ENCODE results near the gene FRMD5. TPM values are rescaled to one million over a fixed set of nuclear protein-coding genes. Genes with fewer than 3 reads are reported as not detected.

The FRMD5 gene
- total and polyA plus RNA-seq, 2 donors (not counting 1 experiment from before 2014, with no cell fraction given), result not detected

GRCh38 chr15:43898891-43899290 lies 296.2 kb downstream of the FRMD5 start:
- no peaks in the 10 kb centered on the region for H3K27me3 ChIP-seq (replicated peaks in 1 of 4; ENCODE audit: control extremely low read depth in 1 of 4, control insufficient read depth in 3 of 4, insufficient read depth in 4 of 4, low read length in 3 of 4)
- no peak overlapping the region for H2AFZ ChIP-seq (ENCODE audit: insufficient read depth, low read depth, low read length, poor library complexity, severe bottlenecking)
- Mint-ChIP-seq H3K9me3 (ENCODE audit: insufficient read depth) (no peaks in the 10 kb centered on the region), H3K4me1 (peaks cover 2% of the 10 kb centered on the region), H3K27ac (no peak overlapping the region), H3K4me3 (no peak overlapping the region), H3K27me3 (no peaks in the 10 kb centered on the region)
- DNase-seq (no peak), ATAC-seq (ENCODE audit: low read depth) (no peak)
- WGBS (ENCODE audit: insufficient coverage), result 100% methylated on average over 1 of the region's 2 CpGs
- H3K27ac ChIP-seq (ENCODE audit: low read length in 2 of 2), result no peak overlapping the region
- no peaks in the 10 kb centered on the region for H3K36me3 ChIP-seq (replicated peaks in 1 of 2; ENCODE audit: control extremely low read depth in 1 of 2, control insufficient read depth in 1 of 2, extremely low read depth in 1 of 2, insufficient read depth in 2 of 2, low read length in 1 of 2)
- no peak overlapping the region for H3K9ac ChIP-seq (ENCODE audit: low read length)
- no peaks in the 10 kb centered on the region for H3K79me2 ChIP-seq (ENCODE audit: control insufficient read depth, insufficient read depth, low read length)
- TF ChIP-seq EZH2 (IDR thresholded peaks at IDR 0.05; ENCODE audit: borderline replicate concordance, insufficient read depth, low read depth, low read length, poor library complexity, severe bottlenecking) (no peak), CTCF (IDR thresholded peaks at IDR 0.05) (no peak)
- H3K9me3 ChIP-seq (ENCODE audit: control extremely low read depth in 1 of 3, control insufficient read depth in 2 of 3, insufficient read depth in 1 of 3, low read length in 2 of 3), result no peaks in the 10 kb centered on the region
- H4K20me1 ChIP-seq (ENCODE audit: control insufficient read depth, insufficient read depth, low read length, poor library complexity, severe bottlenecking), result no peaks in the 10 kb centered on the region
- no peak overlapping the region for H3K4me2 ChIP-seq (replicated peaks; ENCODE audit: low read depth, low read length, poor library complexity, severe bottlenecking)
- intact Hi-C loops (cut with micrococcal nuclease), result no loop called here
- POLR2A ChIA-PET, result no interaction called here
- peaks cover 0 to 2% of the 10 kb centered on the region in 2 donors for H3K4me1 ChIP-seq (ENCODE audit: control insufficient read depth in 2 of 2, insufficient read depth in 2 of 2, low read length in 2 of 2)
- no peak overlapping the region for H3K4me3 ChIP-seq (ENCODE audit: control extremely low read depth in 1 of 5, extremely low read depth in 1 of 5, insufficient read depth in 1 of 5, low read depth in 2 of 5, low read length in 4 of 5)
- CTCF ChIA-PET, result no interaction called here

GRCh38 chr15:43896543-43896942 lies 298.5 kb downstream of the FRMD5 start:
- no peaks in the 10 kb centered on the region for H3K9me3 Mint-ChIP-seq (ENCODE audit: insufficient read depth)
- no peak overlapping the region for H3K27ac ChIP-seq (ENCODE audit: low read length in 2 of 2)
- CTCF ChIA-PET, result interaction anchor here (0.7 kb wide), 1 partner anchor 14 kb away, joined by 3 read pairs; no protein-coding TSS in a partner anchor
- TF ChIP-seq EZH2 (IDR thresholded peaks at IDR 0.05; ENCODE audit: borderline replicate concordance, insufficient read depth, low read depth, low read length, poor library complexity, severe bottlenecking) (no peak), CTCF (IDR thresholded peaks at IDR 0.05) (no peak)
- no CpG with 5 or more reads among the region's 1 CpG for WGBS (ENCODE audit: insufficient coverage)
- H3K27me3 Mint-ChIP-seq, result no peaks in the 10 kb centered on the region
- intact Hi-C loops (cut with micrococcal nuclease), result no loop called here
- H2AFZ ChIP-seq (ENCODE audit: insufficient read depth, low read depth, low read length, poor library complexity, severe bottlenecking), result no peak overlapping the region
- ATAC-seq (ENCODE audit: low read depth) (no peak), DNase-seq (no peak)
- H3K4me3 ChIP-seq (ENCODE audit: control extremely low read depth in 1 of 5, extremely low read depth in 1 of 5, insufficient read depth in 1 of 5, low read depth in 2 of 5, low read length in 4 of 5), result no peak overlapping the region
- H3K4me3 Mint-ChIP-seq, result no peak overlapping the region
- H3K4me2 ChIP-seq (replicated peaks; ENCODE audit: low read depth, low read length, poor library complexity, severe bottlenecking), result no peak overlapping the region
- H3K27ac Mint-ChIP-seq, result no peak overlapping the region
- H3K36me3 ChIP-seq (replicated peaks in 1 of 2; ENCODE audit: control extremely low read depth in 1 of 2, control insufficient read depth in 1 of 2, extremely low read depth in 1 of 2, insufficient read depth in 2 of 2, low read length in 1 of 2), result no peaks in the 10 kb centered on the region
- H3K4me1 Mint-ChIP-seq, result no peaks in the 10 kb centered on the region
- no peaks in the 10 kb centered on the region for H4K20me1 ChIP-seq (ENCODE audit: control insufficient read depth, insufficient read depth, low read length, poor library complexity, severe bottlenecking)
- H3K27me3 ChIP-seq (replicated peaks in 1 of 4; ENCODE audit: control extremely low read depth in 1 of 4, control insufficient read depth in 3 of 4, insufficient read depth in 4 of 4, low read length in 3 of 4), result no peaks in the 10 kb centered on the region
- H3K9me3 ChIP-seq (ENCODE audit: control extremely low read depth in 1 of 3, control insufficient read depth in 2 of 3, insufficient read depth in 1 of 3, low read length in 2 of 3), result no peaks in the 10 kb centered on the region
- POLR2A ChIA-PET, result no interaction called here
- no peaks in the 10 kb centered on the region for H3K4me1 ChIP-seq (ENCODE audit: control insufficient read depth in 2 of 2, insufficient read depth in 2 of 2, low read length in 2 of 2)
- H3K9ac ChIP-seq (ENCODE audit: low read length), result no peak overlapping the region
- no peaks in the 10 kb centered on the region for H3K79me2 ChIP-seq (ENCODE audit: control insufficient read depth, insufficient read depth, low read length)
